SK-N-SH (cell line): Measurements from ENCODE around the gene SH2D3C. TPM values are rescaled to one million over a fixed set of nuclear protein-coding genes. Genes with fewer than 3 reads are reported as not detected.

ENCODE experiments used
- CTCF ChIA-PET: fragments of 300-600, 350-600 bp; formaldehyde crosslinking; extraction: SDS; loops from one replicate; lab custom pipeline; 2021; lab: Yijun Ruan, JAX
- POLR2A ChIA-PET: fragments of 350-600 bp; sonication (Branson Sonifier 250); formaldehyde crosslinking; extraction: SDS; loops from one replicate; lab custom pipeline; 2020; ENCODE audit warnings: antibody characterized with exemption, inconsistent platforms; lab: Yijun Ruan, JAX
- DNase-seq: peaks from one replicate; pipeline ENCODE4 v3.0.0; 2012
- H2AFZ ChIP-seq: fragments of 200-600 bp; sonication (generic); 2 replicates; pipeline ENCODE4 v1.8.1; 2016; ENCODE audit warnings: antibody characterized with exemption, mild to moderate bottlenecking, low read depth
- H3F3A ChIP-seq: fragments of 200-600 bp; sonication (generic); replicated peaks from 2 replicates; pipeline ENCODE3; 2016; ENCODE audit warnings: antibody characterized with exemption, mild to moderate bottlenecking; ENCODE audit not compliant: insufficient read depth
- H3K27ac ChIP-seq, 2 experiments: fragments of 200-500 bp in 1 of 2; fragments of 200-600 bp in 1 of 2; sonication (Bioruptor generic) in 1 of 2; sonication (generic), shearing (Covaris generic) in 1 of 2; 2 replicates each; pipeline versions ENCODE4 v1.5.1 to v1.6.1; 2014 to 2016; ENCODE audit warnings: low read depth in 2 of 2, inconsistent platforms in 1 of 2, low read length in 1 of 2, mild to moderate bottlenecking in 1 of 2, mixed read lengths in 1 of 2
- H3K27me3 ChIP-seq: fragments of 200-600 bp; sonication (generic), shearing (Covaris generic); 2 replicates; pipeline ENCODE4 v1.6.1; 2016; ENCODE audit warnings: mixed run types; ENCODE audit not compliant: insufficient read depth
- H3K36me3 ChIP-seq, 2 experiments: fragments of 200-500 bp in 1 of 2; fragments of 200-600 bp in 1 of 2; sonication (Bioruptor generic) in 1 of 2; sonication (generic) in 1 of 2; replicated peaks in 1 of 2; 2 replicates each; pipeline versions ENCODE3 to v1.5.1; 2014 to 2016; ENCODE audit warnings: low read length in 1 of 2, mild to moderate bottlenecking in 1 of 2; ENCODE audit not compliant: insufficient read depth in 2 of 2, control insufficient read depth in 1 of 2
- H3K4me1 ChIP-seq, 2 experiments: fragments of 200-500 bp in 1 of 2; fragments of 200-600 bp in 1 of 2; sonication (Bioruptor generic) in 1 of 2; sonication (generic), shearing (Covaris generic) in 1 of 2; 2 replicates each; pipeline versions ENCODE4 v1.5.1 to v1.6.1; 2014 to 2016; ENCODE audit warnings: low read depth in 1 of 2, low read length in 1 of 2, mixed run types in 1 of 2; ENCODE audit not compliant: insufficient read depth in 2 of 2, control insufficient read depth in 1 of 2
- H3K4me2 ChIP-seq: fragments of 200-600 bp; sonication (generic), shearing (Covaris generic); 2 replicates; pipeline ENCODE4 v1.6.1; 2017; ENCODE audit warnings: mixed run types
- H3K4me3 ChIP-seq, 2 experiments: fragments of 200-500 bp in 1 of 2; fragments of 200-600 bp in 1 of 2; sonication (Bioruptor generic) in 1 of 2; sonication (generic), shearing (Covaris generic) in 1 of 2; 2 replicates each; pipeline versions ENCODE4 v1.5.1 to v1.8.1; 2014 to 2016; ENCODE audit warnings: low read depth in 2 of 2, inconsistent platforms in 1 of 2, low read length in 1 of 2, mild to moderate bottlenecking in 1 of 2, mixed read lengths in 1 of 2, moderate library complexity in 1 of 2
- H3K79me2 ChIP-seq: fragments of 200-600 bp; sonication (generic); 2 replicates; pipeline ENCODE4 v1.8.1; 2017; ENCODE audit warnings: mild to moderate bottlenecking; ENCODE audit not compliant: insufficient read depth
- H3K9ac ChIP-seq: fragments of 200-600 bp; sonication (generic); 2 replicates; pipeline ENCODE4 v1.6.1; 2017; ENCODE audit warnings: mixed run types
- H3K9me2 ChIP-seq: fragments of 200-600 bp; sonication (generic); 2 replicates; pipeline ENCODE4 v1.6.1; 2017; ENCODE audit warnings: mixed run types
- H3K9me3 ChIP-seq: fragments of 200-600 bp; sonication (generic); 2 replicates; pipeline ENCODE4 v1.6.1; 2017; ENCODE audit warnings: mixed run types, mild to moderate bottlenecking, moderate library complexity
- H4K20me1 ChIP-seq: fragments of 200-600 bp; sonication (generic); 2 replicates; pipeline ENCODE4 v1.6.1; 2017; ENCODE audit warnings: mild to moderate bottlenecking, mixed run types; ENCODE audit not compliant: insufficient read depth
- ELF1 ChIP-seq: IDR thresholded peaks from 2 replicates; pipeline ENCODE4 v1.4.0; 2012
- FOSL2 ChIP-seq: IDR thresholded peaks from 2 replicates; pipeline ENCODE4 v1.4.0; 2012; ENCODE audit warnings: low read depth, mild to moderate bottlenecking, moderate library complexity, borderline replicate concordance
- RXRA ChIP-seq: IDR thresholded peaks from 2 replicates; pipeline ENCODE4 v1.4.0; 2012; ENCODE audit warnings: low read depth, mild to moderate bottlenecking, borderline replicate concordance
- WGBS: methylation state at CpG from one replicate; pipeline ENCODE4 v1.1.6; 2017; ENCODE audit warnings: low lambda C conversion rate; 5-methylcytosine and 5-hydroxymethylcytosine counted together
- polyA plus RNA-seq, 3 experiments: library from polyadenylated mRNA; depleted of rRNA; stranded (reverse); fragments of >200 nt; gene quantifications; 2 replicates each; pipeline ENCODE4 v1.2.3, GENCODE V29; 2012
- TF ChIP-seq, protein P1 (sequence below): fragments of 200-600 bp; sonication (generic); IDR thresholded peaks from 2 replicates; pipeline ENCODE4 v1.6.1; 2017; ENCODE audit warnings: antibody characterized with exemption, mild to moderate bottlenecking, moderate library complexity
- TF ChIP-seq, protein P2 (sequence below): IDR thresholded peaks from 2 replicates; pipeline ENCODE4 v1.4.0; 2012; ENCODE audit warnings: low read depth, borderline replicate concordance

Gene SH2D3C
- polyA plus RNA-seq, 1 of the 3 experiments (the other 2 are of a cell fraction) = 0.15 TPM

DNA sequence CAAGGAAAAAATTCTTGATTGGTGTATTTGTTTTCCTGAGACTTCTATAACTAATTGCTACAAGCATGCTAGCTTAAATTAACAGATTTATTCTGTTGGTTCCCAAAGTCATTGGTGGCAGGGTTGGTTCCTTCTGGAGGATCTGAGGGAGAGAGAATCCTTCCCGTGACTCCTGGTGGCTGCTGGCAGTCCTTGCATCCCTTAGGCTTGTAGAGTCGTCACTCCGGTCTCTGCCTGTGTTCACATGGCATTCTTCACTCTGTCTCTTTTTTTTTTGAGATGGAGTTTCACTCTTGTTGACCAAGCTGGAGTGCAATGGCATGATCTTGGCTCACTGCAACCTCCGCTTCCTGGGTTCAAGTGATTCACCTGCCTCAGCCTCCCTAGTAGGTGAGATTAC is 12.6 kb upstream of the SH2D3C start:
- Histone ChIP-seq H3K9me2 (no peaks in the 10 kb centered on the region), H4K20me1 (peaks cover 74% of the 10 kb centered on the region), H3K9ac (no peak overlapping the region), H2AFZ (no peak overlapping the region), H3K4me2 (no peak overlapping the region), H3K36me3 (peaks cover 56 to 60% of the 10 kb centered on the region in 2 experiments), H3K9me3 (no peaks in the 10 kb centered on the region), H3K4me1 (peaks cover 6 to 10% of the 10 kb centered on the region in 2 experiments), H3F3A (peaks cover 37% of the 10 kb centered on the region), H3K79me2 (peaks cover 57% of the 10 kb centered on the region), H3K4me3 (no peak overlapping the region), H3K27me3 (no peaks in the 10 kb centered on the region), H3K27ac (no peak overlapping the region)
- ChIA-PET POLR2A (interaction anchor here (2.4 kb wide), 1 partner anchor 11 kb away, joined by 10 read pairs; no protein-coding TSS in a partner anchor), CTCF (interaction anchor here (0.7 to 2.4 kb wide), 7 partner anchors 11 to 129 kb away, joined by 3 to 9 read pairs (median 3); partner anchors contain the start of genes FPGS and TOR2A)
- DNase-seq = no peak
- 98% methylated on average over 4 of the region's 4 CpGs for WGBS
- TF ChIP-seq RXRA = no peak
- TF ChIP-seq, protein P1, sequence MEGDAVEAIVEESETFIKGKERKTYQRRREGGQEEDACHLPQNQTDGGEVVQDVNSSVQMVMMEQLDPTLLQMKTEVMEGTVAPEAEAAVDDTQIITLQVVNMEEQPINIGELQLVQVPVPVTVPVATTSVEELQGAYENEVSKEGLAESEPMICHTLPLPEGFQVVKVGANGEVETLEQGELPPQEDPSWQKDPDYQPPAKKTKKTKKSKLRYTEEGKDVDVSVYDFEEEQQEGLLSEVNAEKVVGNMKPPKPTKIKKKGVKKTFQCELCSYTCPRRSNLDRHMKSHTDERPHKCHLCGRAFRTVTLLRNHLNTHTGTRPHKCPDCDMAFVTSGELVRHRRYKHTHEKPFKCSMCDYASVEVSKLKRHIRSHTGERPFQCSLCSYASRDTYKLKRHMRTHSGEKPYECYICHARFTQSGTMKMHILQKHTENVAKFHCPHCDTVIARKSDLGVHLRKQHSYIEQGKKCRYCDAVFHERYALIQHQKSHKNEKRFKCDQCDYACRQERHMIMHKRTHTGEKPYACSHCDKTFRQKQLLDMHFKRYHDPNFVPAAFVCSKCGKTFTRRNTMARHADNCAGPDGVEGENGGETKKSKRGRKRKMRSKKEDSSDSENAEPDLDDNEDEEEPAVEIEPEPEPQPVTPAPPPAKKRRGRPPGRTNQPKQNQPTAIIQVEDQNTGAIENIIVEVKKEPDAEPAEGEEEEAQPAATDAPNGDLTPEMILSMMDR = peak; percentile 13; the same call in 1 of the 2 replicates

DNA sequence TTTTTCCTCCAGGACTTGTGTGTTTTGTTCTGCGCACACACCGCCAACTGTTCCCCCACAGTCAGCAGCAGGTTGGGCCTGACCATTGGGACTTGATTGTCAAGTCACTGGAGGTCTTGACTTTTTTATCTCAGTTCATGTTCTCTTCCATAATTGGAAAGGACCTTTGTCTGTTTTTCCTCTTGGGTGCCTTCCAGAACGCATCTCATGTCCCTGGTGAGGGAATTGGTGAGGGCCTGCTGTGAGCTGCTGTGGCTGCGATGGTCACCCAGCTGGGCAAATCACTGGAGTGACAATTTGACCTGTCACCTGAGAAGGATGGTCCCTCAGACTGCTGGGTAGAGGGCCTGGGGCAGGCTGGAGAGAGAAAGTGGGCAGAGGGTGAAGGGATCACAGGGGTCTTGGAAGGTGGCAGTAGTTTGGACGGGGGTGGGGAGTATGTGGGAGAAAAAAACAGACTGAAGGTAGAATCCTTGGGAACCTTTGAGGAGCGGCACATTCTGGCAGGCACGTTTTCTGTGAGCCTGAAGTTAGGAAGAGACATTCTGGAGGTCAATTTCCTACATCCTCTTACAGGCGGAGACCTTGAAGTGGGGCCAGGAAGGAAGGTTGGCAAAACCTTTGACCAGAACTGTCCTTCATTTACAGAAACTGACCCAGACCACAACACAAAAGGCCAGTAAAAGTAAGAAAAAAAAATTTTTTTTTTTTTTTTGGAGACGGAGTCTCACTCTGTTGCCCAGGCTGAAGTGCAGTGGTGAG is 11.8 kb upstream of the SH2D3C start:
- ChIA-PET CTCF (interaction anchor here (0.7 to 6.3 kb wide), 6 partner anchors 12 to 80 kb away, joined by 3 to 87 read pairs (median 3); partner anchors contain the start of gene TOR2A), POLR2A (no interaction called here)

More for the DNA sequence above, 11.8 kb upstream of the SH2D3C start:
- H3F3A ChIP-seq = peaks cover 29% of the 10 kb centered on the region
- WGBS = 91% methylated on average over 9 of the region's 9 CpGs
- H3K9me2 ChIP-seq = no peaks in the 10 kb centered on the region
- H3K79me2 ChIP-seq = peaks cover 59% of the 10 kb centered on the region
- no peak overlapping the region for H2AFZ ChIP-seq
- TF ChIP-seq FOSL2 = no peak
- no peak for TF ChIP-seq ELF1
- no peak for TF ChIP-seq RXRA
- TF ChIP-seq, protein P2, sequence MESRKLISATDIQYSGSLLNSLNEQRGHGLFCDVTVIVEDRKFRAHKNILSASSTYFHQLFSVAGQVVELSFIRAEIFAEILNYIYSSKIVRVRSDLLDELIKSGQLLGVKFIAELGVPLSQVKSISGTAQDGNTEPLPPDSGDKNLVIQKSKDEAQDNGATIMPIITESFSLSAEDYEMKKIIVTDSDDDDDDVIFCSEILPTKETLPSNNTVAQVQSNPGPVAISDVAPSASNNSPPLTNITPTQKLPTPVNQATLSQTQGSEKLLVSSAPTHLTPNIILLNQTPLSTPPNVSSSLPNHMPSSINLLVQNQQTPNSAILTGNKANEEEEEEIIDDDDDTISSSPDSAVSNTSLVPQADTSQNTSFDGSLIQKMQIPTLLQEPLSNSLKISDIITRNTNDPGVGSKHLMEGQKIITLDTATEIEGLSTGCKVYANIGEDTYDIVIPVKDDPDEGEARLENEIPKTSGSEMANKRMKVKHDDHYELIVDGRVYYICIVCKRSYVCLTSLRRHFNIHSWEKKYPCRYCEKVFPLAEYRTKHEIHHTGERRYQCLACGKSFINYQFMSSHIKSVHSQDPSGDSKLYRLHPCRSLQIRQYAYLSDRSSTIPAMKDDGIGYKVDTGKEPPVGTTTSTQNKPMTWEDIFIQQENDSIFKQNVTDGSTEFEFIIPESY = no peak
- H3K36me3 ChIP-seq = peaks cover 56 to 60% of the 10 kb centered on the region in 2 experiments
- peaks cover 74% of the 10 kb centered on the region for H4K20me1 ChIP-seq
- no peak overlapping the region for H3K4me3 ChIP-seq
- H3K4me1 ChIP-seq = peaks cover 6 to 10% of the 10 kb centered on the region in 2 experiments
- no peak for DNase-seq
- no peaks in the 10 kb centered on the region for H3K9me3 ChIP-seq
- peak overlapping the region; percentile 22; the same call in 1 of the 2 replicates for H3K4me2 ChIP-seq
- H3K27ac ChIP-seq = no peak overlapping the region
- H3K9ac ChIP-seq = no peak overlapping the region
- no peaks in the 10 kb centered on the region for H3K27me3 ChIP-seq
